ENCODE data around the gene SRR. TPM values are rescaled to one million over a fixed set of nuclear protein-coding genes. Genes with fewer than 3 reads are reported as not detected.
"Not testable (repeated sequence)": the region's sequence is repeated elsewhere in the genome, so short reads cannot be mapped to it uniquely, and the experiment has no call there.

SRR gene
- total RNA-seq, 3 donors from 2014 or later = 9.7 to 13.3 (median 10.2) TPM

DNA sequence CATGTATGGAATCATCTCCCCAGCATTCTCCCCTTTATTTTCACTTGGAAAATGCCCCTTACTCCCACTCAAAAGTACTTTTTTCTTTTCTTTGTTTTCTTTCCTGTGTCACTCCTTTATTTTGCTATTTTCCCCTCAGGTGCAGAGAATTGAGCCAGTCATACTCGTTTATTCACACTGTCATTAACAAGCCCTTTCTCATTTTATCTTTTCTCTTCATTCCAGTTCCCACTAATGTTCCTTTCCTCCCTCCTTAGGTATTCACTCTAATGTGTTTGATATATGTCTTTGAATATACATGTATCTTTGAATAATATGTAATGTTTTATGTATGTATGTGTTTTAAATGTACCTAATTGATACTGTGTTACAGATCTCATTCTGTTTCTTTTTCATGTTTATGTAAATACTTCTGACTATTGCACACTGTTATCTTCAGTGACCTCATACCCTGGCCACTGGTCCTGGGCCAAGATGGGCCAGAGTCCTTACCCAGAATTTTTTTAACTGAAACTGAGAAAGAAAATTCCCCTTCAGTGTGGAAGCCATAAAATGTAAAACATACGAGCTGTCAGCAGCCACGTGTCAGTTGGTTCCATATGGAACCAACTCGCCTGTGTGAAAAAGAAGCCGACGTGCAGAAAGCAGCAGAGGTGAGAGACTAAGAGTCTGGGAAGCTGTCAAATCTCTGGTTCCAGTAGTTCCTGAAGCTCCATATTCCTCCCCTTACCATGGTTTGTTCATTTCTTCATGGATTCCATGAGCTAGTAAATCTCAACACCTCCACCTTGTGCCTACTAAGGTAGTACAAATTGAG is 5.8 kb downstream of the SRR start:
- intact Hi-C loops (cut with DNase I; ENCODE audit: low total_unique reads) = no loop called here
- Histone ChIP-seq H3K27ac (peak overlapping the region in 1 of 2 donors; percentile 36), H3K36me3 (no peaks in the 10 kb centered on the region), H3K27me3 (no peaks in the 10 kb centered on the region), H3K4me1 (peaks cover 0 to 5% of the 10 kb centered on the region in 2 donors), H3K9me3 (no peaks in the 10 kb centered on the region), H3K4me3 (no peak overlapping the region)
- TF ChIP-seq POLR2A (IDR thresholded peaks at IDR 0.05) (no peak), POLR2AphosphoS5 (IDR thresholded peaks at IDR 0.05) (no peak)
- TF ChIP-seq, protein P1, sequence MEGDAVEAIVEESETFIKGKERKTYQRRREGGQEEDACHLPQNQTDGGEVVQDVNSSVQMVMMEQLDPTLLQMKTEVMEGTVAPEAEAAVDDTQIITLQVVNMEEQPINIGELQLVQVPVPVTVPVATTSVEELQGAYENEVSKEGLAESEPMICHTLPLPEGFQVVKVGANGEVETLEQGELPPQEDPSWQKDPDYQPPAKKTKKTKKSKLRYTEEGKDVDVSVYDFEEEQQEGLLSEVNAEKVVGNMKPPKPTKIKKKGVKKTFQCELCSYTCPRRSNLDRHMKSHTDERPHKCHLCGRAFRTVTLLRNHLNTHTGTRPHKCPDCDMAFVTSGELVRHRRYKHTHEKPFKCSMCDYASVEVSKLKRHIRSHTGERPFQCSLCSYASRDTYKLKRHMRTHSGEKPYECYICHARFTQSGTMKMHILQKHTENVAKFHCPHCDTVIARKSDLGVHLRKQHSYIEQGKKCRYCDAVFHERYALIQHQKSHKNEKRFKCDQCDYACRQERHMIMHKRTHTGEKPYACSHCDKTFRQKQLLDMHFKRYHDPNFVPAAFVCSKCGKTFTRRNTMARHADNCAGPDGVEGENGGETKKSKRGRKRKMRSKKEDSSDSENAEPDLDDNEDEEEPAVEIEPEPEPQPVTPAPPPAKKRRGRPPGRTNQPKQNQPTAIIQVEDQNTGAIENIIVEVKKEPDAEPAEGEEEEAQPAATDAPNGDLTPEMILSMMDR (IDR thresholded peaks at IDR 0.05) = no peak
- no peak for DNase-seq (ENCODE audit: low spot score in 2 of 2)

DNA sequence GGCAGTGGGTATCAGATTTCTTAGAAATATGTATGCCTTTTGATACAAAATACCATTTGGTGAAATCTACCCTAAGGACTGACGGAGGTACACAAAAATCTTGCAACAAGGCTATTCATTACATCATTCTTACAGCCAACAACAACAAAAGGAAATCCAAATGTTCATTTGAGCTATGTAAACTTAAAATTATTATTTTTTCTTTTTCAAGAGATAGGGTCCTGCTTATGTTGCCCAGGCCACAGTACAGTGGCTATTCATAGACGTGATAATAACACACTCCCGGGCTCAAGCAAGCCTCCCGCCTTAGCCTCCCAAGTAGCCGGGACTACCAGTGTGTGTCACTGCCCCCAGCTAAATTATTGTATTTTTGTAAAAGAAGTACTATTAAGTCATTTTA is 9.0 kb downstream of the SRR start:
- H3K4me3 ChIP-seq = no peak overlapping the region
- H3K4me1 ChIP-seq = peaks cover 0 to 5% of the 10 kb centered on the region in 2 donors

DNA sequence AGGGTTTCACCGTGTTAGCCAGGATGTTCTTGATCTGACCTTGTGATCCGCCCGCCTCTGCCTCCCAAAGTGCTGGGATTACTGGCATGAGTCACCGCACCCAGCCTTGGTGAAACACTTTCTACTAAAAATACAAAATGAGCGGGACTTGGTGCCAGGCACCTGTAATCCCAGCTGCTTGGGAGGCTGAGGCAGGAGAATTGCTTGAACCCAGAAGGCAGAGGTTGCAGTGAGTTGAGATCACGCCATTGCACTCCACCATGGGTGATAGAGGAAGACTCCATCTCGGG is 13.1 kb downstream of the SRR start:
- DNase-seq (ENCODE audit: low spot score in 2 of 2); H3K36me3 ChIP-seq; H3K9me3 ChIP-seq; H3K27ac ChIP-seq; H3K27me3 ChIP-seq; H3K4me3 ChIP-seq; intact Hi-C loops (cut with DNase I; ENCODE audit: low total_unique reads); H3K4me1 ChIP-seq: not testable (repeated sequence)

More for the DNA sequence above, 9.0 kb downstream of the SRR start:
- Histone ChIP-seq H3K36me3 (no peaks in the 10 kb centered on the region), H3K9me3 (no peaks in the 10 kb centered on the region), H3K27me3 (no peaks in the 10 kb centered on the region), H3K27ac (no peak overlapping the region)
- TF ChIP-seq, protein P1 (IDR thresholded peaks at IDR 0.05) = no peak
- TF ChIP-seq POLR2AphosphoS5 (IDR thresholded peaks at IDR 0.05) (no peak), POLR2A (IDR thresholded peaks at IDR 0.05) (no peak)
- DNase-seq (ENCODE audit: low spot score in 2 of 2) = no peak
- intact Hi-C loops (cut with DNase I; ENCODE audit: low total_unique reads) = no loop called here

DNA sequence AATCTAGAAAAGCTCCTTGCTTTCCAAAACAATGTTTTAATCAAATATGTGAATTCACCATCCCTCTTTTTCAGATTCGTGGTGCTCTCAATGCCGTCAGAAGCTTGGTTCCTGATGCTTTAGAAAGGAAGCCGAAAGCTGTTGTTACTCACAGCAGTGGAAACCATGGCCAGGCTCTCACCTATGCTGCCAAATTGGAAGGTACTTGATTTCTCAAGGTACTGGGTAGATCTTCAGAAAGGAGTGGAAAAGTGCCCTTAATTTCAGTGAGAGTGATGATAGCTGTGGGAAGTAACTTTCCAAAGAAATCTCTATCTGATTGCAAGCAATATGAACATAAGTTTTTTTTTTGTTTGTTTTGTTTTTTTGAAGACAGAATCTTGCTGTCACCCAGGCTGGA is 14.0 kb downstream of the SRR start:
- Histone ChIP-seq H3K36me3 (no peaks in the 10 kb centered on the region), H3K27ac (no peak overlapping the region), H3K4me1 (no peaks in the 10 kb centered on the region), H3K27me3 (no peaks in the 10 kb centered on the region), H3K4me3 (no peak overlapping the region), H3K9me3 (no peaks in the 10 kb centered on the region)
- intact Hi-C loops (cut with DNase I; ENCODE audit: low total_unique reads) = no loop called here
- TF ChIP-seq POLR2AphosphoS5 (IDR thresholded peaks at IDR 0.05) = no peak
- TF ChIP-seq POLR2A (IDR thresholded peaks at IDR 0.05) = no peak
- TF ChIP-seq, protein P1 (IDR thresholded peaks at IDR 0.05) = no peak
- DNase-seq (ENCODE audit: low spot score in 2 of 2) = no peak

DNA sequence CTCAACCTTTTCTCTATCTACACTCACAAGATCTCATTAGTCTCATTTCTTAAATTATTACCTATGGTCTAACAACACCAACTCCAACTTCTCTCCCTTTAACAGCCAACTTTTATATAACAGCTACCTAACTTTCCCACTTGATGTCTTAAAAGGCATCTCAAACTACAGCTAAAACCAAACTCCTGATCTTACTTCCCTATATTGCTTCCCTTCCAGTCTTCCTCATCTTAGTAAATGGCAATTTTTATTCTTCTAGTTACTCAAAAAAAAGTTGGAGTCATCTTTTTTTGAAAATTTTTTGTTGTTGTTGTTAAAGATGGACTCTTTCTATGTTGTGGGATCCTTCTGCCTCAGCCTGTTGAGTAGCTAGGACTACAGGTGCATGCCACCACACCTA is 15.3 kb downstream of the SRR start:
- intact Hi-C loops (cut with DNase I; ENCODE audit: low total_unique reads) = no loop called here
- Histone ChIP-seq H3K27me3 (no peaks in the 10 kb centered on the region), H3K4me3 (no peak overlapping the region), H3K4me1 (no peaks in the 10 kb centered on the region), H3K36me3 (no peaks in the 10 kb centered on the region), H3K9me3 (no peaks in the 10 kb centered on the region), H3K27ac (no peak overlapping the region)
- no peak for DNase-seq (ENCODE audit: low spot score in 2 of 2)
- TF ChIP-seq POLR2AphosphoS5 (IDR thresholded peaks at IDR 0.05) (no peak), POLR2A (IDR thresholded peaks at IDR 0.05) (no peak)
- TF ChIP-seq, protein P1 (IDR thresholded peaks at IDR 0.05) = no peak

Measured in breast epithelium (tissue), 4 donors.